DMS 273 treated with DMSO at 0.1 percent for 48 hours (cell line): Measurements from ENCODE around the gene TSSC4.

Experiments used
- DNase-seq: peaks from one replicate; lab custom pipeline; 2025; lab: John Stamatoyannopoulos, UW

Gene TSSC4

GRCh38 chr11:2386591-2386990 lies 14.0 kb upstream of the TSSC4 start:
- no peak for DNase-seq

DNA sequence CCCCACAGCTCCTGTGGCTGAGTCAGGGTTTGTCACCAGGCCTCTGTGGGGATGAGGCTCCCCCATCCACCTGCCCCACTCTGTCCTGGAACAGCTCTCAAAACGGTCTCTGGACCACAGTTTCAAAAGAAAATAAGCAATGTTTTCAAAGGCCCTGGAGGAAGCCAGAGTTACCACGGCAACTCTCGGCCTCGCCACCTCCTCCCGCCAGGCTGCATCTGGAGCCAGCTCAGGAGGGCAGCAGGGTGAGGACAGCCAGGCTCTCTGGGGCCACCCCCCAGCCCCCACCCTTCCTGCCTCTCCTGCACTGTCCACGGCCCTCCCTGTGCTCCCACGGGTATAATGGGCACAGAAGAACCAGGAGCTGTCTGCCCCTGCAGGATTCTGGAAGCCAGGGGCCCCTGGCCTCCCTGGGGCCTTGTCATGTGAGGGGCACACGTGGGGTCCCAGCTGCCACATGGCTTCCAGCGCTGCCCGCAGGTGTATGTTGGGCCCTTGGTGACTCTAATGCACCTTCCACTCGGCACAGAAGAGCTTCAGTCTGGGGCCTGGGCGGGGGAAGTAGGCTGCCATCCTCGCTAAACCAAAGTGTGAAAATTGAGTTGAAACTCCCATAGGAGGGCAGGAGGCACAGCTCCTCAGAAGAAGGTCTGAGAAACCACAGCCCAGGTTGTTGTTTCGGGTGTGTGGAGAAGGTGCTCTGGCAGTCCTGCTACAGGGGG lies 13.1 kb upstream of the TSSC4 start:
- no peak for DNase-seq

- no peak for DNase-seq
Measured at GRCh38 chr11:2388431-2389376, 11.8 kb upstream of the TSSC4 start.

GRCh38 chr11:2389377-2390026 lies 11.0 kb upstream of the TSSC4 start:
- no peak for DNase-seq

GRCh38 chr11:2390091-2390724 lies 10.3 kb upstream of the TSSC4 start:
- DNase-seq, result no peak

DNA sequence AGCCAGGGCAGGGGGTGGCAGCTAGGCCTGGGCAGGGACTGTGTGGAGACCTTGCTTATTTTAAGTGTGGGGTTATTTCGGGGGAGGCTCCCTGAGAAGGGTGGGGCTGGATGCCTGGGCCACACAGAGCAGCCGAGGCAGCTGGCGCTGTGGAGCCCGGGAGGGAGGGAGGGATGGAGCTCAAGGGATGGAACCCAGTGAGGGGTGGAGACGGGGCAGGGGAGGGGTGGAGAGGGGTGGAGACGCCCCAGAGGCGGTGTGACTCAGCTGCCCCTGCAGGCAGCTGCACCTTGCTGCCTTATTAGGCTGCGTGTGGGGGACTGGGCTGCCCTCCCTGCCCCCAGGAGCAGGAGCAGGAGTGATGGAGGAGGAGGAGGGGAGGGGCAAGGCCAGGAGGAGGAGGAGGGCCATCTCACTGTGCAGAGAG lies 9.8 kb upstream of the TSSC4 start:
- DNase-seq, result no peak

- no peak for DNase-seq
Measured at GRCh38 chr11:2391181-2391975, 9.2 kb upstream of the TSSC4 start.

- DNase-seq, result no peak
Measured at GRCh38 chr11:2392241-2392959, 8.2 kb upstream of the TSSC4 start.

DNA sequence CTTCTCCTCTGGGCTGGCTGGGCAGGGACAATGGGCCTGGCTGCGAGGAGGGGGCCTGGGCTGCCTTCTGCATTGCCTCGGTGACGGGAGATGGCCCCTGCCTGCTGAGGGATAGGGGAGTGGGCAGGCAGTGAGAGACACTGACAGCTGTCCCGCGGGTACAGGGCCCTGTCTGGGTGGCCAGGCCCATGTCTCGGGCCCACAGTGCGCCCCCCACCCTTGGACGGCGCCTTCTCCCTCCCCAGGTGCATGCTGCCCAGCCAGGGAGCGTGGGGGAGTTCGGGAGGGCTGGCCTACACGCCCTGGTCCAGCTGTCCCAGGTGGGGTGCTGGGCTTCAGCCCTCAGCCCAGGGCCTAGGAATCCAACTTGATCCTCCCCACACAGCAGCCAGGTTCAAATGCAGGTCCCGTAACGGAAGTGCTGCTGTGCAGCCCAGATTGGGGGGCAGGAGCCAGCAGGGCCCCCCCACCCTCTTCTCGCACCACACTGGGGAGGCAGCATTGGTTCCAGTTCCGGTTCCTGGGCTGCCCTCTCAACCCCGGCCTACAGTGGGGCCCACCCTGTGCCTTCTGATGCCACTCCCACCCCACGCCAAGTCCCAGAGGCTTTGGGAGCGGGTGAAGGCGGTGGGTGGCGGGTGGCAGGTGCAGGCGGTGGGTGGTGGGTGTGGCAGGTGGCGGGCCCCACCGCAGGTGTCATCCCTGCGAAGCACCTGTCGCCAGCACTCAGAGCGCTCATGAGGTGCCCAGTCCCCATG lies 7.3 kb upstream of the TSSC4 start:
- no peak for DNase-seq

DNA sequence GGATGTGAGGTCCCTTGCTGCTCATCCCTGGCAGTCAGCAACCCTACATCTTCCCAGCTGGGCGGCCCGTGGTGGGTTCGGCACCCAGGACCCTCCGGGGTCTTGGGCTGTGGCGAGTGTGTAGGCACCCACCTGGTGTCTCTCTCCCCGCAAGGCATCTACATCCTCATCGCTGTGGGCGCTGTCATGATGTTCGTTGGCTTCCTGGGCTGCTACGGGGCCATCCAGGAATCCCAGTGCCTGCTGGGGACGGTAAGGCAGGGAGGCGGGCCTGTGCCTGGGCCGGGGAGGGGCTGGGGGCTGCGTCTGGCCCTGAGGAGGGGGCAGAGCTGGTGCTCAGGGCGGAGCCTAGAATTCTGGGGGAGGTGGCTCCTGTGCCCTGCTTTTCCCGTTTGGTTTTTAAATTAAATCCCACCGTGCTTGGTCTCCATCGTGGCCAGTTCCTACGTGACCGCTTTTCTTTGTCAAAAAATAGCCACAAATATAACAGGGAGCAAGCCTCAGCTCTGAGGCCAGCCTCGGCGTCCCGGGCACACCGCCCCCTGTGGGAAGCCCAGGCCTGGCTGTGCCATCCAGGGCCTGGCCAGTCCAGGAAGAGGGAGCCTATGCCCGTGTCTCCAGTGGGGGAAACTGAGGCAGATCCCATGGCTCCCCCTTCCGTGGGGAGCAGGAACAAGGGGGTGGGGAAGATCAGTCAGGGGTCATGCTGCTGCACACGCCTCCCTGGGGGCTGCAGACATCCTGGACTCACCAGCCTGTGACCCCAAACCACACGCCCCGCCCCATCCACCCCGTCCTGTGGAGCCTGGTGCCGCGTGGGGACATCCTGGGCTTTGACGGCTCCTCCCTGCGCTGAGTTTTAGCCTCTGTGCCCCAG lies 6.4 kb upstream of the TSSC4 start:
- no peak for DNase-seq

DNA sequence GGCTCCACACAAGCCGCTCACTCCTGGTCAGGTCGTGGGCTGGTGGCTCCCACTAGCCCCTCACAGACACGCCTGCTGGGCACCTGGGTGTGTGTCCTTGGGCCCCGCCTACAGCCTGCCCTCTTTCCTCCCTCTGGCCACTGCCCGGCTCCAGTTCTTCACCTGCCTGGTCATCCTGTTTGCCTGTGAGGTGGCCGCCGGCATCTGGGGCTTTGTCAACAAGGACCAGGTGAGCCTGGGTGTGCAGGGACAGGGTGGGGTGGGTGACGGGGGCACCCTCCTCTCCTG lies 5.8 kb upstream of the TSSC4 start:
- DNase-seq, result no peak

DNA sequence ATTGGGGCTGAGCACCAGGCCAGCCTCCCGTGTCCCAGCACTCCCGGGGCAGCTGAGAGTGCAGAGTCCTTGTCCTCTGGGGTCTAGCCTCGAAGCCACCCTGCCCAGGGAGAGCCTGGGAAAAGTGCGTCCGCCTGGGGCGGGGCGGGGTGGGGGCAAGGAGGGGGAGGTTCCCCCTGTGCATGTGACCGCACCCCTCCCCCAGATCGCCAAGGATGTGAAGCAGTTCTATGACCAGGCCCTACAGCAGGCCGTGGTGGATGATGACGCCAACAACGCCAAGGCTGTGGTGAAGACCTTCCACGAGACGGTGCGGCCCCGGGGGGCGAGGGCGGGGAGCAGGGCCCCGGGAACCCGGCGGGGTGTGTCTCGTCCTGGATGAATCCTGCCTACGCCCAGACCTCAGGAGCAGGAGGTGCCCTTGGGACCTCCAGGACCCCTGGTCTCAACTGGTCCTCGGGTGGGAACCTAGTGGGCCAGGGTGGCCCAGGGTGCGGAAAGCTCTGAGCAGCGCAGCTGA lies 5.3 kb upstream of the TSSC4 start:
- no peak for DNase-seq

- no peak for DNase-seq
Measured at GRCh38 chr11:2395856-2396255, 4.7 kb upstream of the TSSC4 start.

- no peak for DNase-seq
Measured at GRCh38 chr11:2396471-2396870, 4.1 kb upstream of the TSSC4 start.

DNA sequence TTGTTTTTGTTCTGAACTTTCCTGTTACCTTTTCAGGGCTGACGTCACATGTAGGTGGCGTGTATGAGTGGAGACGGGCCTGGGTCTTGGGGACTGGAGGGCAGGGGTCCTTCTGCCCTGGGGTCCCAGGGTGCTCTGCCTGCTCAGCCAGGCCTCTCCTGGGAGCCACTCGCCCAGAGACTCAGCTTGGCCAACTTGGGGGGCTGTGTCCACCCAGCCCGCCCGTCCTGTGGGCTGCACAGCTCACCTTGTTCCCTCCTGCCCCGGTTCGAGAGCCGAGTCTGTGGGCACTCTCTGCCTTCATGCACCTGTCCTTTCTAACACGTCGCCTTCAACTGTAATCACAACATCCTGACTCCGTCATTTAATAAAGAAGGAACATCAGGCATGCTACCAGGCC lies 3.5 kb upstream of the TSSC4 start:
- DNase-seq, result no peak

GRCh38 chr11:2398664-2399355 lies 1.7 kb upstream of the TSSC4 start:
- no peak for DNase-seq

DNA sequence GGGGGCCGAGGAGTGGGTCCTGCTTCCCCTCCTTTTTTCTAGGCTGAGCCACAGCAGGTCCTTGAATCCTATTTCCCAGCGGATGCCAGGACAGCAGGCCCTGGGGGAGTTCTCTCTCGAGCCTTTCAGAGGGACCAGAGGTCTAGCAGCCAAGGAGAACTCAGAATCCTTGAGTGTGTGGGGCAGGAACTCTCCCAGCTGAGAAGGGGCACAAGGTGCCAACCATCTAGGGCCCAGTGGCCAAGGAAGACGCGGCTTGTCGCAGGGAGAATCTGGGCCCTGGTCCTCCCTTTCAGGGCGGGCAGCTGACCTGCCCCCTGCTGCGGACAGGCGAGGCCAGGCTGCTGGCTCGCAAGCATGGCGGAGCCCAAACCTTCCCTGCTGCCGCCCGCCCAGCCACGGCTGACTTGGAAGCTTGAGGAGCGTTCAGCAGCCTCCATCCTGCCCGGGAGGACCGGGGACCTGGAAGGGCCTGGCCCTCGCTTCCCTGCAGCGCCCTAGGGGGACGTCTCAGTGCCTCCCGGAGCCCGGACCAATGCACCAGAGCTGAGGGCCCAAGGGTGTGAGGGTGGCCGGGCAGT lies 972 bp upstream of the TSSC4 start:
- no peak for DNase-seq
